Parathyroid adenoma (tissue), 2 donors: ENCODE measurements around the gene IBA57.
"Not testable (repeated sequence)": the region's sequence is repeated elsewhere in the genome, so short reads cannot be mapped to it uniquely, and the experiment has no call there.

ENCODE experiments used
- H2AFZ ChIP-seq: fragments of 300-600 bp; sonication (generic); one replicate; pipeline ENCODE4 v1.7.0; 2017; ENCODE audit warnings: antibody characterized with exemption, mild to moderate bottlenecking
- H3K27ac ChIP-seq: fragments of 300-600 bp; sonication (generic); one replicate; pipeline ENCODE4 v1.7.0; 2017
- H3K27me3 ChIP-seq: fragments of 300-600 bp; sonication (generic); one replicate; pipeline ENCODE4 v1.7.0; 2017; ENCODE audit warnings: low read length; ENCODE audit not compliant: control insufficient read depth, insufficient read depth
- H3K36me3 ChIP-seq: fragments of 300-600 bp; sonication (generic); one replicate; pipeline ENCODE4 v1.7.0; 2017; ENCODE audit warnings: low read length; ENCODE audit not compliant: control insufficient read depth, insufficient read depth
- H3K4me1 ChIP-seq: fragments of 300-600 bp; sonication (generic); one replicate; pipeline ENCODE4 v1.7.0; 2017; ENCODE audit warnings: control low read depth
- H3K4me2 ChIP-seq: fragments of 300-600 bp; sonication (generic); one replicate; pipeline ENCODE4 v1.7.0; 2017; ENCODE audit warnings: low read length
- H3K4me3 ChIP-seq: fragments of 300-600 bp; sonication (generic); one replicate; pipeline ENCODE4 v1.7.0; 2017; ENCODE audit warnings: low read depth, low read length
- H3K79me2 ChIP-seq: fragments of 300-600 bp; sonication (generic); one replicate; pipeline ENCODE4 v1.7.0; 2017; ENCODE audit warnings: control low read depth
- H3K9ac ChIP-seq: fragments of 300-600 bp; sonication (generic); one replicate; pipeline ENCODE4 v1.7.0; 2017; ENCODE audit warnings: mild to moderate bottlenecking
- H3K9me3 ChIP-seq: fragments of 300-600 bp; sonication (generic); one replicate; pipeline ENCODE4 v1.7.0; 2017; ENCODE audit warnings: low read length; ENCODE audit not compliant: control insufficient read depth
- CTCF ChIP-seq: fragments of 300-600 bp; sonication (generic); IDR thresholded peaks from one replicate; pipeline ENCODE4 v1.7.0; 2017; ENCODE audit warnings: antibody characterized with exemption, mild to moderate bottlenecking
- donor health status: primary hyperparathyroidism.

IBA57 gene

GRCh38 chr1:228180959-228181644 is 15.5 kb downstream of the IBA57 start:
- H2AFZ ChIP-seq: no peak overlapping the region
- H3K4me3 ChIP-seq: no peak overlapping the region
- no peak overlapping the region for H3K9ac ChIP-seq
- H3K9me3 ChIP-seq: no peaks in the 10 kb centered on the region
- H3K4me2 ChIP-seq: no peak overlapping the region
- no peak for TF ChIP-seq CTCF
- H3K36me3 ChIP-seq: no peaks in the 10 kb centered on the region
- H3K4me1 ChIP-seq: peaks cover 3% of the 10 kb centered on the region
- H3K79me2 ChIP-seq: no peaks in the 10 kb centered on the region
- no peaks in the 10 kb centered on the region for H3K27me3 ChIP-seq
- no peak overlapping the region for H3K27ac ChIP-seq

DNA sequence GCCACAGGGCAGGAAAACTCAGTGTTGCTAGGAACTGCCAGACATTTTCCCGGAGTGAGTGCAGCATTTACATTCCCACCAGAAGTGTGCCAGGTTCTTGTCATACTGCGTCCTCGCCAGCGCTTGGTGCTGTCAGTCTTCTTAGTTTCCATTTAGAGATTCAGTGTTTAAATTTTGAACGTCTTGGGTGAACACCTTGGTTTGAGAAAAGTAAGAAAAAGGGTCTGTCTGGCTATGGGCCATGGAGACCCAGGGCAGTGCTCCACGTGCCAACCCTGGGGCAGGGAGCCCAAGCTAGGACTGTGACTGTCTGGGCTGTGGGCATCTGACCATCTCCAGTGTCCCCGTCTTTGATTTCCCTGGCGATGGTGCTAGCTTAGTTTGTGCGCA is 16.0 kb downstream of the IBA57 start:
- no peak overlapping the region for H3K4me3 ChIP-seq
- no peaks in the 10 kb centered on the region for H3K36me3 ChIP-seq
- no peaks in the 10 kb centered on the region for H3K79me2 ChIP-seq
- no peaks in the 10 kb centered on the region for H3K9me3 ChIP-seq
- TF ChIP-seq CTCF: no peak
- no peak overlapping the region for H3K4me2 ChIP-seq
- no peak overlapping the region for H3K27ac ChIP-seq
- no peak overlapping the region for H2AFZ ChIP-seq
- no peak overlapping the region for H3K9ac ChIP-seq
- peaks cover 3% of the 10 kb centered on the region for H3K4me1 ChIP-seq
- no peaks in the 10 kb centered on the region for H3K27me3 ChIP-seq

GRCh38 chr1:228182296-228183030 is 16.9 kb downstream of the IBA57 start:
- TF ChIP-seq CTCF: no peak

GRCh38 chr1:228184152-228184551 is 18.5 kb downstream of the IBA57 start:
- Histone ChIP-seq H3K9me3 (no peaks in the 10 kb centered on the region), H3K27ac (no peak overlapping the region), H3K36me3 (no peaks in the 10 kb centered on the region), H3K27me3 (no peaks in the 10 kb centered on the region), H3K79me2 (no peaks in the 10 kb centered on the region), H3K9ac (no peak overlapping the region), H2AFZ (no peak overlapping the region), H3K4me3 (no peak overlapping the region), H3K4me1 (no peaks in the 10 kb centered on the region), H3K4me2 (no peak overlapping the region)
- TF ChIP-seq CTCF: no peak

More at GRCh38 chr1:228182296-228183030, 16.9 kb downstream of the IBA57 start:
- H3K4me2 ChIP-seq: no peak overlapping the region
- H3K27me3 ChIP-seq: no peaks in the 10 kb centered on the region
- no peaks in the 10 kb centered on the region for H3K9me3 ChIP-seq
- H3K4me3 ChIP-seq: no peak overlapping the region
- H3K27ac ChIP-seq: no peak overlapping the region
- no peak overlapping the region for H2AFZ ChIP-seq
- H3K36me3 ChIP-seq: no peaks in the 10 kb centered on the region
- no peaks in the 10 kb centered on the region for H3K79me2 ChIP-seq
- H3K9ac ChIP-seq: no peak overlapping the region
- H3K4me1 ChIP-seq: peaks cover 3% of the 10 kb centered on the region

DNA sequence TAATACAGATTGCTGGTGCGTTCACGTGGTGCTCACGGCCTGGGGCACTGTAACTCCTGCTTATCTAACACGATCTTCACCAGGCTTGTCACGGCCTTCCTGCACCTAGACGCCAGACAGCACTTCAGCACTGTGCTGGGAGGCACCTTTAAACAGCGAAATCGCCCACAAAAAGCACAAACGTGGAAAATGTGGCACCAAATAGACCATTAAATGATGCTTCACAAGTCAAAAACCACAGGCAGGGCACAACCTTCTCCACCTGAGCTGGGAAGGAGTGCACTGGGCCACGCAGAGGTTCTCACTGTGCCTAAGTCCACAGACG is 20.0 kb downstream of the IBA57 start:
- Histone ChIP-seq H3K27me3 (no peaks in the 10 kb centered on the region), H3K9me3 (no peaks in the 10 kb centered on the region), H3K4me3 (no peak overlapping the region), H3K4me2 (no peak overlapping the region), H3K4me1 (no peaks in the 10 kb centered on the region), H3K27ac (no peak overlapping the region), H3K79me2 (no peaks in the 10 kb centered on the region), H2AFZ (no peak overlapping the region), H3K9ac (no peak overlapping the region), H3K36me3 (no peaks in the 10 kb centered on the region)
- TF ChIP-seq CTCF: no peak

- not testable (repeated sequence) for H3K27me3 ChIP-seq, H3K79me2 ChIP-seq, H3K9me3 ChIP-seq, H3K4me3 ChIP-seq, H3K9ac ChIP-seq, H3K36me3 ChIP-seq, H3K4me1 ChIP-seq, H2AFZ ChIP-seq, H3K4me2 ChIP-seq, H3K27ac ChIP-seq
Observed at GRCh38 chr1:228188249-228188648, 22.6 kb downstream of the IBA57 start.
